A549 (cell line): ENCODE measurements around the gene IL4I1. TPM values are rescaled to one million over a fixed set of nuclear protein-coding genes. Genes with fewer than 3 reads are reported as not detected.
A peak's percentile ranks its signal among the peaks of the same experiment; 100 is the strongest.

ENCODE experiments used
- ATAC-seq, 2 experiments: fragments of 200-7000 bp in 1 of 2; fragments of >200 bp in 1 of 2; cut with Nextera tagmentation in 1 of 2; cut with Tn5 transposase in 1 of 2; 3 replicates each; pipeline versions ENCODE4 v1.8.0 to v1.9.1; 2018 to 2020; ENCODE audit warnings: mild to moderate bottlenecking in 1 of 2, moderate library complexity in 1 of 2
- CTCF ChIA-PET: fragments of 300-600 bp; sonication (Branson Sonifier 250); formaldehyde crosslinking; extraction: SDS; loops from one replicate; lab custom pipeline; 2021; ENCODE audit warnings: antibody characterized with exemption, inconsistent platforms; lab: Yijun Ruan, JAX
- POLR2A ChIA-PET: fragments of 350-600 bp; formaldehyde crosslinking; extraction: SDS; loops from one replicate; lab custom pipeline; 2021; ENCODE audit warnings: antibody characterized with exemption, inconsistent platforms; lab: Yijun Ruan, JAX
- DNase-seq, 2 experiments: peaks; one replicate each; pipeline versions ENCODE4 v3.0.0 to v3.0.0-alpha.2; 2011 to 2016; ENCODE audit warnings: low read depth in 1 of 2, low spot score in 1 of 2
- FAIRE-seq: peaks from 2 replicates; lab custom pipeline; 2011; peaks lifted over from hg19 to GRCh38; lab: Jason Lieb, UNC
- H3K27ac ChIP-seq, 2 experiments: fragments of >200 bp; sonication (Bioruptor Twin); formaldehyde crosslinking; 3 replicates each; pipeline ENCODE4 v1.5.1; 2016 to 2017
- H3K4me1 ChIP-seq: fragments of >200 bp; sonication (Bioruptor Twin); formaldehyde crosslinking; 3 replicates; pipeline ENCODE4 v1.6.1; 2016
- H3K4me2 ChIP-seq: fragments of >200 bp; sonication (Bioruptor Twin); formaldehyde crosslinking; 3 replicates; pipeline ENCODE4 v1.6.1; 2016
- H3K4me3 ChIP-seq: fragments of >200 bp; sonication (Bioruptor Twin); formaldehyde crosslinking; 3 replicates; pipeline ENCODE4 v1.5.1; 2016
- H3K9me3 ChIP-seq: fragments of >200 bp; sonication (Bioruptor Twin); formaldehyde crosslinking; 3 replicates; pipeline ENCODE4 v1.6.1; 2016
- CHD4 ChIP-seq: fragments of 200-600 bp; sonication (generic); IDR thresholded peaks from 2 replicates; pipeline ENCODE4 v1.6.1; 2016; ENCODE audit warnings: antibody characterized with exemption, mild to moderate bottlenecking, borderline replicate concordance
- EHF ChIP-seq: fragments of 250-450 bp; sonication (Bioruptor Pico); IDR thresholded peaks from 2 replicates; pipeline ENCODE4 v1.5.0; 2020; ENCODE audit warnings: mild to moderate bottlenecking
- FOXS1 ChIP-seq: fragments of 250-450 bp; sonication (Bioruptor Pico); IDR thresholded peaks from 2 replicates; pipeline ENCODE4 v1.5.0; 2020; ENCODE audit warnings: mild to moderate bottlenecking, moderate library complexity
- GATA3 ChIP-seq: IDR thresholded peaks from 2 replicates; pipeline ENCODE4 v1.6.1; 2012; ENCODE audit warnings: borderline replicate concordance
- HDAC2 ChIP-seq: fragments of 200-600 bp; sonication (generic); IDR thresholded peaks from 2 replicates; pipeline ENCODE4 v1.6.1; 2016
- HOXB13 ChIP-seq: fragments of 250-450 bp; sonication (Bioruptor Pico); IDR thresholded peaks from 2 replicates; pipeline ENCODE4 v1.5.0; 2020; ENCODE audit warnings: low read depth, mild to moderate bottlenecking, moderate library complexity
- JUN ChIP-seq, 2 experiments: fragments of >200 bp; sonication (Bioruptor Twin); formaldehyde crosslinking; IDR thresholded peaks; 2 replicates in 1 of 2; 3 replicates in 1 of 2; pipeline ENCODE4 v1.6.1; 2016 to 2017
- MAFK ChIP-seq: fragments of 450-650 bp; IDR thresholded peaks from 2 replicates; pipeline ENCODE4 v1.6.1; 2014; ENCODE audit not compliant: partially characterized antibody
- MYC ChIP-seq: IDR thresholded peaks from 2 replicates; pipeline ENCODE4 v1.6.1; 2012; ENCODE audit warnings: mild to moderate bottlenecking, inconsistent platforms, low read length, improper control_type of control experiment, borderline replicate concordance
- NFE2L2 ChIP-seq: fragments of 150-350 bp; conservative IDR thresholded peaks from 2 replicates; pipeline ENCODE4 v1.6.1; 2014; ENCODE audit warnings: low read length
- NPAS2 ChIP-seq: fragments of 250-450 bp; sonication (Bioruptor Pico); IDR thresholded peaks from 2 replicates; pipeline ENCODE4 v1.8.0; 2022; ENCODE audit warnings: mild to moderate bottlenecking, moderate library complexity, borderline replicate concordance
- POLR2AphosphoS2 ChIP-seq: conservative IDR thresholded peaks from 2 replicates; pipeline ENCODE4 v1.6.1; 2012; ENCODE audit warnings: low read length, improper control_type of control experiment, inconsistent platforms
- RAD21 ChIP-seq, 2 experiments: fragments of >200 bp in 1 of 2; sonication (Bioruptor Twin) in 1 of 2; formaldehyde crosslinking in 1 of 2; IDR thresholded peaks in 1 of 2; conservative IDR thresholded peaks in 1 of 2; 2 replicates in 1 of 2; 3 replicates in 1 of 2; pipeline ENCODE4 v1.6.1; 2012 to 2018; ENCODE audit warnings: inconsistent platforms in 1 of 2
- RFX5 ChIP-seq: fragments of 450-650 bp; IDR thresholded peaks from 2 replicates; pipeline ENCODE4 v1.7.1; 2014; ENCODE audit warnings: antibody characterized with exemption, mild to moderate bottlenecking, moderate library complexity
- RNF2 ChIP-seq: fragments of 200-600 bp; sonication (generic); IDR thresholded peaks from 2 replicates; pipeline ENCODE4 v1.6.1; 2016; ENCODE audit warnings: low read depth, mild to moderate bottlenecking, antibody characterized with exemption, moderate library complexity, borderline replicate concordance
- SMC3 ChIP-seq: fragments of >200 bp; sonication (Bioruptor Twin); formaldehyde crosslinking; IDR thresholded peaks from 3 replicates; pipeline ENCODE4 v1.6.1; 2018; ENCODE audit warnings: inconsistent platforms
- TFCP2L1 ChIP-seq: fragments of 250-450 bp; sonication (Bioruptor Pico); IDR thresholded peaks from 2 replicates; pipeline ENCODE4 v1.5.0; 2021; ENCODE audit warnings: mild to moderate bottlenecking
- WGBS: methylation state at CpG from one replicate; pipeline ENCODE4 v1.1.6; 2017; ENCODE audit errors: missing lambda C conversion rate; 5-methylcytosine and 5-hydroxymethylcytosine counted together
- polyA plus RNA-seq, 4 experiments: library from polyadenylated mRNA; depleted of rRNA in 3 of 4; stranded (reverse); fragments of >200 nt; fragmentation: RNase III in 1 of 4; extraction: RNeasy Plus Mini Kit Qiagen cat#74134 plus additional on column Dnase treatment in 1 of 4; gene quantifications; 2 replicates in 3 of 4; 3 replicates in 1 of 4; pipeline ENCODE4 v1.2.3, GENCODE V29; 2011 to 2017
- TF ChIP-seq, protein P1 (sequence below): fragments of 250-450 bp; sonication (Bioruptor Pico); IDR thresholded peaks from 2 replicates; pipeline ENCODE4 v1.5.0; 2021; ENCODE audit warnings: mild to moderate bottlenecking, moderate library complexity, borderline replicate concordance
- TF ChIP-seq, protein P2 (sequence below): fragments of 200-600 bp; sonication (generic); IDR thresholded peaks from 2 replicates; pipeline ENCODE4 v1.6.1; 2016; ENCODE audit warnings: antibody characterized with exemption, mild to moderate bottlenecking, moderate library complexity
- TF ChIP-seq, protein P3 (sequence below): fragments of 450-650 bp; IDR thresholded peaks from 2 replicates; pipeline ENCODE4 v1.6.1; 2014; ENCODE audit warnings: antibody characterized with exemption
- TF ChIP-seq, protein P4 (sequence below): IDR thresholded peaks from 2 replicates; pipeline ENCODE4 v1.6.1; 2012
- TF ChIP-seq, protein P5 (sequence below): IDR thresholded peaks from 2 replicates; pipeline ENCODE4 v1.6.1; 2012; ENCODE audit warnings: low read depth, borderline replicate concordance
- TF ChIP-seq, protein P6 (sequence below): fragments of >200 bp; sonication (Bioruptor Twin); formaldehyde crosslinking; IDR thresholded peaks from 3 replicates; pipeline ENCODE4 v1.5.1; 2016
- TF ChIP-seq, protein P7 (sequence below): IDR thresholded peaks from 2 replicates; pipeline ENCODE4 v1.6.1; 2012
- TF ChIP-seq, protein P8 (sequence below): fragments of 250-450 bp; sonication (Bioruptor Pico); IDR thresholded peaks from 2 replicates; pipeline ENCODE4 v1.5.0; 2020; ENCODE audit warnings: low read depth, mild to moderate bottlenecking, moderate library complexity

The IL4I1 gene
- polyA plus RNA-seq, 2 of the 4 experiments (the other 2 are of a cell fraction): 0.18 to 0.62 TPM

DNA sequence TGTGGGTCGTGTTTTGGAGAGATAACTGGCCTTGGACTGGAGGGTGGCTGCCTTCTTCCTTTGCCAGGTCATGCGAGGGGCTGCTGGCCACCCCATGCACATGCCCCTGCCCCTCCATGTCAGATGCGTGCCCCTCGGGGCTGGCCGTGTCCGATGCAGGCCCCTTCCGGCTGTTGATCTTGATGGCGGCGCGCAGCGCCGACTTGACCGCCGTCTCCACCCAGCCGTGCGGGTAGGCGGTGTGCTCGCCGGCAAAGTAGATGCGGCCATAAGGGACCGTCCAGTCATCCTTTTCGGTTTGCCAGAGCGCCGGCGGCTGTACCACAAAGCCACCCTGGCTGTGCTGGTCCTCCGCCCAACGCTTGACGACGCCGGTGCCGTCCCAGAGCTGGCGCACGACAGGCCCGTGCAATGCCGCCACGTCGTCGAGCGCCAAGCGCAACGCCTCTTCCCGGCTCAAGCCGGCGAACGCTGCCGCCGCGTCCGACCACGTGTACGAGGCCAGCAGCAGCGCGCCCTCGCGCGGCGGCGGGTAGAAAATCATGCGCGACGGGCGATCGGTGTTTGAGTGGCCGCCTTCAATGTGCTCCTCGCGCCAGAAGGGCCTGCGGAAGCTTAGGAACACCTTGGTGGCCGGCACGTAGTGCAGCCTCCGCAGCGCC lies 6.9 kb downstream of the IL4I1 start:
- TF ChIP-seq HDAC2 (no peak), RNF2 (peak; percentile 55; the same call in 1 of the 2 replicates), GATA3 (peak; percentile 24; the same call in 1 of the 2 replicates), RFX5 (0 out of 2 replicates have a peak, but pooled peaks have one; percentile 51), MAFK (no peak), MYC (peak; percentile 99), SMC3 (peak; percentile 57; the same call in 2 of the 3 replicates), HOXB13 (peak; percentile 80), JUN (IDR thresholded peaks at IDR 0.05) (peak in 1 of 2 experiments; percentile 57; a peak in 1 of 5 replicates), FOXS1 (CRISPR knock-in tag) (0 out of 2 replicates have a peak, but pooled peaks have one; percentile 47), NFE2L2 (no peak), NPAS2 (CRISPR knock-in tag) (peak; percentile 11; the same call in 1 of the 2 replicates), RAD21 (conservative IDR thresholded peaks at IDR 0.05 in 1 of 2, IDR thresholded peaks at IDR 0.05 in 1 of 2) (peak; percentile 42 to 51; a peak in 3 of 5 replicates), POLR2AphosphoS2 (0 out of 2 replicates have a peak, but pooled peaks have one; percentile 31), TFCP2L1 (CRISPR knock-in tag) (0 out of 2 replicates have a peak, but pooled peaks have one; percentile 14), EHF (CRISPR knock-in tag) (peak; percentile 42; the same call in 1 of the 2 replicates), CHD4 (no peak)
- TF ChIP-seq, protein P1, sequence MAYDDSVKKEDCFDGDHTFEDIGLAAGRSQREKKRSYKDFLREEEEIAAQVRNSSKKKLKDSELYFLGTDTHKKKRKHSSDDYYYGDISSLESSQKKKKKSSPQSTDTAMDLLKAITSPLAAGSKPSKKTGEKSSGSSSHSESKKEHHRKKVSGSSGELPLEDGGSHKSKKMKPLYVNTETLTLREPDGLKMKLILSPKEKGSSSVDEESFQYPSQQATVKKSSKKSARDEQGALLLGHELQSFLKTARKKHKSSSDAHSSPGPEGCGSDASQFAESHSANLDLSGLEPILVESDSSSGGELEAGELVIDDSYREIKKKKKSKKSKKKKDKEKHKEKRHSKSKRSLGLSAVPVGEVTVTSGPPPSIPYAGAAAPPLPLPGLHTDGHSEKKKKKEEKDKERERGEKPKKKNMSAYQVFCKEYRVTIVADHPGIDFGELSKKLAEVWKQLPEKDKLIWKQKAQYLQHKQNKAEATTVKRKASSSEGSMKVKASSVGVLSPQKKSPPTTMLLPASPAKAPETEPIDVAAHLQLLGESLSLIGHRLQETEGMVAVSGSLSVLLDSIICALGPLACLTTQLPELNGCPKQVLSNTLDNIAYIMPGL (CRISPR knock-in tag): peak; percentile 61; the same call in 1 of the 2 replicates
- TF ChIP-seq, protein P2, sequence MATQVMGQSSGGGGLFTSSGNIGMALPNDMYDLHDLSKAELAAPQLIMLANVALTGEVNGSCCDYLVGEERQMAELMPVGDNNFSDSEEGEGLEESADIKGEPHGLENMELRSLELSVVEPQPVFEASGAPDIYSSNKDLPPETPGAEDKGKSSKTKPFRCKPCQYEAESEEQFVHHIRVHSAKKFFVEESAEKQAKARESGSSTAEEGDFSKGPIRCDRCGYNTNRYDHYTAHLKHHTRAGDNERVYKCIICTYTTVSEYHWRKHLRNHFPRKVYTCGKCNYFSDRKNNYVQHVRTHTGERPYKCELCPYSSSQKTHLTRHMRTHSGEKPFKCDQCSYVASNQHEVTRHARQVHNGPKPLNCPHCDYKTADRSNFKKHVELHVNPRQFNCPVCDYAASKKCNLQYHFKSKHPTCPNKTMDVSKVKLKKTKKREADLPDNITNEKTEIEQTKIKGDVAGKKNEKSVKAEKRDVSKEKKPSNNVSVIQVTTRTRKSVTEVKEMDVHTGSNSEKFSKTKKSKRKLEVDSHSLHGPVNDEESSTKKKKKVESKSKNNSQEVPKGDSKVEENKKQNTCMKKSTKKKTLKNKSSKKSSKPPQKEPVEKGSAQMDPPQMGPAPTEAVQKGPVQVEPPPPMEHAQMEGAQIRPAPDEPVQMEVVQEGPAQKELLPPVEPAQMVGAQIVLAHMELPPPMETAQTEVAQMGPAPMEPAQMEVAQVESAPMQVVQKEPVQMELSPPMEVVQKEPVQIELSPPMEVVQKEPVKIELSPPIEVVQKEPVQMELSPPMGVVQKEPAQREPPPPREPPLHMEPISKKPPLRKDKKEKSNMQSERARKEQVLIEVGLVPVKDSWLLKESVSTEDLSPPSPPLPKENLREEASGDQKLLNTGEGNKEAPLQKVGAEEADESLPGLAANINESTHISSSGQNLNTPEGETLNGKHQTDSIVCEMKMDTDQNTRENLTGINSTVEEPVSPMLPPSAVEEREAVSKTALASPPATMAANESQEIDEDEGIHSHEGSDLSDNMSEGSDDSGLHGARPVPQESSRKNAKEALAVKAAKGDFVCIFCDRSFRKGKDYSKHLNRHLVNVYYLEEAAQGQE: no peak
- TF ChIP-seq, protein P3, sequence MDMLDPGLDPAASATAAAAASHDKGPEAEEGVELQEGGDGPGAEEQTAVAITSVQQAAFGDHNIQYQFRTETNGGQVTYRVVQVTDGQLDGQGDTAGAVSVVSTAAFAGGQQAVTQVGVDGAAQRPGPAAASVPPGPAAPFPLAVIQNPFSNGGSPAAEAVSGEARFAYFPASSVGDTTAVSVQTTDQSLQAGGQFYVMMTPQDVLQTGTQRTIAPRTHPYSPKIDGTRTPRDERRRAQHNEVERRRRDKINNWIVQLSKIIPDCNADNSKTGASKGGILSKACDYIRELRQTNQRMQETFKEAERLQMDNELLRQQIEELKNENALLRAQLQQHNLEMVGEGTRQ: peak; percentile 48; the same call in 1 of the 2 replicates
- TF ChIP-seq, protein P4, sequence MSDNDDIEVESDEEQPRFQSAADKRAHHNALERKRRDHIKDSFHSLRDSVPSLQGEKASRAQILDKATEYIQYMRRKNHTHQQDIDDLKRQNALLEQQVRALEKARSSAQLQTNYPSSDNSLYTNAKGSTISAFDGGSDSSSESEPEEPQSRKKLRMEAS: peak; percentile 100
- TF ChIP-seq, protein P5, sequence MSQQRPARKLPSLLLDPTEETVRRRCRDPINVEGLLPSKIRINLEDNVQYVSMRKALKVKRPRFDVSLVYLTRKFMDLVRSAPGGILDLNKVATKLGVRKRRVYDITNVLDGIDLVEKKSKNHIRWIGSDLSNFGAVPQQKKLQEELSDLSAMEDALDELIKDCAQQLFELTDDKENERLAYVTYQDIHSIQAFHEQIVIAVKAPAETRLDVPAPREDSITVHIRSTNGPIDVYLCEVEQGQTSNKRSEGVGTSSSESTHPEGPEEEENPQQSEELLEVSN: peak; percentile 100
- TF ChIP-seq, protein P6, sequence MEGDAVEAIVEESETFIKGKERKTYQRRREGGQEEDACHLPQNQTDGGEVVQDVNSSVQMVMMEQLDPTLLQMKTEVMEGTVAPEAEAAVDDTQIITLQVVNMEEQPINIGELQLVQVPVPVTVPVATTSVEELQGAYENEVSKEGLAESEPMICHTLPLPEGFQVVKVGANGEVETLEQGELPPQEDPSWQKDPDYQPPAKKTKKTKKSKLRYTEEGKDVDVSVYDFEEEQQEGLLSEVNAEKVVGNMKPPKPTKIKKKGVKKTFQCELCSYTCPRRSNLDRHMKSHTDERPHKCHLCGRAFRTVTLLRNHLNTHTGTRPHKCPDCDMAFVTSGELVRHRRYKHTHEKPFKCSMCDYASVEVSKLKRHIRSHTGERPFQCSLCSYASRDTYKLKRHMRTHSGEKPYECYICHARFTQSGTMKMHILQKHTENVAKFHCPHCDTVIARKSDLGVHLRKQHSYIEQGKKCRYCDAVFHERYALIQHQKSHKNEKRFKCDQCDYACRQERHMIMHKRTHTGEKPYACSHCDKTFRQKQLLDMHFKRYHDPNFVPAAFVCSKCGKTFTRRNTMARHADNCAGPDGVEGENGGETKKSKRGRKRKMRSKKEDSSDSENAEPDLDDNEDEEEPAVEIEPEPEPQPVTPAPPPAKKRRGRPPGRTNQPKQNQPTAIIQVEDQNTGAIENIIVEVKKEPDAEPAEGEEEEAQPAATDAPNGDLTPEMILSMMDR: peak; percentile 88
- TF ChIP-seq, protein P7, sequence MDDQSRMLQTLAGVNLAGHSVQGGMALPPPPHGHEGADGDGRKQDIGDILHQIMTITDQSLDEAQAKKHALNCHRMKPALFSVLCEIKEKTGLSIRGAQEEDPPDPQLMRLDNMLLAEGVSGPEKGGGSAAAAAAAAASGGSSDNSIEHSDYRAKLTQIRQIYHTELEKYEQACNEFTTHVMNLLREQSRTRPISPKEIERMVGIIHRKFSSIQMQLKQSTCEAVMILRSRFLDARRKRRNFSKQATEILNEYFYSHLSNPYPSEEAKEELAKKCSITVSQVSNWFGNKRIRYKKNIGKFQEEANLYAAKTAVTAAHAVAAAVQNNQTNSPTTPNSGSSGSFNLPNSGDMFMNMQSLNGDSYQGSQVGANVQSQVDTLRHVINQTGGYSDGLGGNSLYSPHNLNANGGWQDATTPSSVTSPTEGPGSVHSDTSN: no peak
- TF ChIP-seq, protein P8, sequence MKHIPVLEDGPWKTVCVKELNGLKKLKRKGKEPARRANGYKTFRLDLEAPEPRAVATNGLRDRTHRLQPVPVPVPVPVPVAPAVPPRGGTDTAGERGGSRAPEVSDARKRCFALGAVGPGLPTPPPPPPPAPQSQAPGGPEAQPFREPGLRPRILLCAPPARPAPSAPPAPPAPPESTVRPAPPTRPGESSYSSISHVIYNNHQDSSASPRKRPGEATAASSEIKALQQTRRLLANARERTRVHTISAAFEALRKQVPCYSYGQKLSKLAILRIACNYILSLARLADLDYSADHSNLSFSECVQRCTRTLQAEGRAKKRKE (CRISPR knock-in tag): peak; percentile 78; the same call in 1 of the 2 replicates
- Histone ChIP-seq H3K4me1 (peaks cover 6% of the 10 kb centered on the region; the same call in 1 of the 3 replicates), H3K27ac (peak overlapping the region; percentile 26 to 72; a peak in 5 of 6 replicates), H3K4me2 (peak overlapping the region; percentile 95), H3K4me3 (peak overlapping the region; percentile 44), H3K9me3 (no peaks in the 10 kb centered on the region)
- WGBS: 73% methylated on average over 43 of the region's 71 CpGs
- ATAC-seq: peak; percentile 55 to 79
- ChIA-PET POLR2A (interaction anchor here (1.9 to 2.6 kb wide), 2 partner anchors 13 to 40 kb away, joined by 9 to 11 read pairs; partner anchors contain the start of genes AKT1S1, NUP62 and TBC1D17), CTCF (interaction anchor here (0.7 to 3.9 kb wide), 19 partner anchors 9 to 336 kb away, joined by 3 to 27 read pairs (median 6); partner anchors contain the start of genes AKT1S1, ATF5, NUP62 and TBC1D17)
- peak; percentile 63 for FAIRE-seq
- peak; percentile 61 to 94 for DNase-seq
